Neural cell (in vitro differentiated cells): ENCODE results near the gene ITPRID1. TPM values are rescaled to one million over a fixed set of nuclear protein-coding genes. Genes with fewer than 3 reads are reported as not detected.

ENCODE experiments used
- H2AFZ ChIP-seq: fragments of 200-600, 300-800 bp; sonication (generic), shearing (Covaris generic); 2 replicates; pipeline ENCODE4 v1.6.0; 2014; ENCODE audit warnings: low read depth, mild to moderate bottlenecking, antibody characterized with exemption, low read length, moderate library complexity
- H3F3A ChIP-seq: fragments of 200-600 bp; shearing (Covaris generic); 2 replicates; pipeline ENCODE4 v1.6.1; 2016; ENCODE audit warnings: mild to moderate bottlenecking, moderate library complexity, mixed read lengths, antibody characterized with exemption, low read length; ENCODE audit not compliant: insufficient read depth, poor library complexity, severe bottlenecking
- H3K27ac ChIP-seq: fragments of 200-600, 300-800 bp; sonication (generic), shearing (Covaris generic); 2 replicates; pipeline ENCODE4 v1.5.1; 2014; ENCODE audit warnings: mild to moderate bottlenecking, low read length, moderate library complexity
- H3K27me3 ChIP-seq: fragments of 300-800, 200-600 bp; sonication (generic), shearing (Covaris generic); 2 replicates; pipeline ENCODE4 v1.6.0; 2014; ENCODE audit warnings: mild to moderate bottlenecking, low read depth, low read length, moderate library complexity; ENCODE audit not compliant: insufficient read depth
- H3K36me3 ChIP-seq: fragments of 300-800, 200-600 bp; sonication (generic), shearing (Covaris generic); 2 replicates; pipeline ENCODE4 v1.5.1; 2014; ENCODE audit warnings: mild to moderate bottlenecking, antibody characterized with exemption, low read length, moderate library complexity; ENCODE audit not compliant: insufficient read depth
- H3K4me2 ChIP-seq: fragments of 300-800, 200-600 bp; sonication (generic), shearing (Covaris generic); 2 replicates; pipeline ENCODE4 v1.6.0; 2014; ENCODE audit warnings: mild to moderate bottlenecking, low read length
- H3K4me3 ChIP-seq: fragments of 300-800, 200-600 bp; sonication (generic), shearing (Covaris generic); 2 replicates; pipeline ENCODE4 v1.5.1; 2014; ENCODE audit warnings: mild to moderate bottlenecking, low read length, moderate library complexity
- H3K79me2 ChIP-seq: fragments of 200-600 bp; shearing (Covaris generic); replicated peaks from 2 replicates; pipeline ENCODE4 v1.6.0; 2014; ENCODE audit warnings: mild to moderate bottlenecking, low read length, moderate library complexity; ENCODE audit not compliant: insufficient read depth
- H3K9ac ChIP-seq: fragments of 300-800, 200-600 bp; sonication (generic), shearing (Covaris generic); 2 replicates; pipeline ENCODE4 v1.6.1; 2016; ENCODE audit warnings: mild to moderate bottlenecking, low read length, mixed read lengths
- H3K9me2 ChIP-seq: fragments of 200-600 bp; shearing (Covaris generic); 2 replicates; pipeline ENCODE4 v1.6.1; 2016; ENCODE audit warnings: mild to moderate bottlenecking, low read length, mixed read lengths; ENCODE audit not compliant: insufficient read depth
- H3K9me3 ChIP-seq: fragments of 200-600, 300-800 bp; sonication (generic), shearing (Covaris generic); 2 replicates; pipeline ENCODE4 v1.6.1; 2016; ENCODE audit warnings: mild to moderate bottlenecking, mixed run types, low read length, moderate library complexity, mixed read lengths
- H4K20me1 ChIP-seq: fragments of 200-600 bp; shearing (Covaris generic); 2 replicates; pipeline ENCODE4 v1.6.1; 2016; ENCODE audit warnings: mild to moderate bottlenecking, mixed run types; ENCODE audit not compliant: insufficient read depth
- CTCF ChIP-seq: fragments of 450-650 bp; IDR thresholded peaks from 2 replicates; pipeline ENCODE4 v1.5.1; 2014; ENCODE audit warnings: antibody characterized with exemption, mild to moderate bottlenecking, moderate library complexity; ENCODE audit not compliant: poor library complexity, severe bottlenecking
- EP300 ChIP-seq: fragments of 450-650 bp; conservative IDR thresholded peaks from 2 replicates; pipeline ENCODE4 v1.6.1; 2014; ENCODE audit warnings: antibody characterized with exemption, mild to moderate bottlenecking, moderate library complexity; ENCODE audit not compliant: poor library complexity, severe bottlenecking
- MXI1 ChIP-seq: fragments of 450-650 bp; conservative IDR thresholded peaks from 2 replicates; pipeline ENCODE4 v1.6.1; 2014; ENCODE audit warnings: antibody characterized with exemption, mild to moderate bottlenecking; ENCODE audit not compliant: poor library complexity, severe bottlenecking
- RAD21 ChIP-seq: fragments of 450-650 bp; conservative IDR thresholded peaks from 2 replicates; pipeline ENCODE4 v1.6.1; 2014; ENCODE audit warnings: antibody characterized with exemption, mild to moderate bottlenecking, moderate library complexity
- REST ChIP-seq: IDR thresholded peaks from 2 replicates; pipeline ENCODE4 v1.6.1; 2012; ENCODE audit warnings: borderline replicate concordance
- TAF1 ChIP-seq: IDR thresholded peaks from 2 replicates; pipeline ENCODE4 v1.6.1; 2012; ENCODE audit warnings: low read depth
- polyA plus RNA-seq: library from polyadenylated mRNA; depleted of rRNA; stranded (reverse); fragments of >200 nt; gene quantifications from 2 replicates; pipeline ENCODE4 v1.2.3, GENCODE V29; 2014

ITPRID1 gene
- polyA plus RNA-seq, 1 donor from 2014 or later = not detected

GRCh38 chr7:31497516-31497915 is 16.4 kb upstream of the ITPRID1 start:
- Histone ChIP-seq H2AFZ (no peak overlapping the region), H3K4me3 (no peak overlapping the region), H3K27me3 (no peaks in the 10 kb centered on the region), H3K4me2 (no peak overlapping the region), H3K9me2 (no peaks in the 10 kb centered on the region), H3K9me3 (no peaks in the 10 kb centered on the region), H3K36me3 (no peaks in the 10 kb centered on the region), H4K20me1 (no peaks in the 10 kb centered on the region), H3F3A (no peaks in the 10 kb centered on the region), H3K9ac (no peak overlapping the region), H3K79me2 (no peaks in the 10 kb centered on the region), H3K27ac (no peak overlapping the region)
- TF ChIP-seq RAD21 (no peak), TAF1 (no peak), EP300 (no peak), MXI1 (no peak), CTCF (no peak), REST (no peak)

GRCh38 chr7:31500656-31501055 is 13.2 kb upstream of the ITPRID1 start:
- H2AFZ ChIP-seq = no peak overlapping the region
- no peak overlapping the region for H3K4me3 ChIP-seq
- H3F3A ChIP-seq = no peaks in the 10 kb centered on the region
- no peaks in the 10 kb centered on the region for H4K20me1 ChIP-seq
- H3K9me3 ChIP-seq = no peaks in the 10 kb centered on the region
- H3K9me2 ChIP-seq = no peaks in the 10 kb centered on the region
- H3K79me2 ChIP-seq = no peaks in the 10 kb centered on the region
- no peaks in the 10 kb centered on the region for H3K36me3 ChIP-seq
- no peak overlapping the region for H3K4me2 ChIP-seq
- H3K9ac ChIP-seq = no peak overlapping the region
- H3K27me3 ChIP-seq = no peaks in the 10 kb centered on the region
- H3K27ac ChIP-seq = no peak overlapping the region
- TF ChIP-seq TAF1 (no peak), REST (no peak)
